ENCODE measurements around the gene EEF1AKMT2.

GRCh38 chr10:124827474-124827873 lies 35.8 kb upstream of the EEF1AKMT2 start:
- TF ChIP-seq CTCF (conservative IDR thresholded peaks at IDR 0.05 in 1 of 2, IDR thresholded peaks at IDR 0.05 in 1 of 2; ENCODE audit: low read depth in 1 of 2, low read length in 2 of 2) (peak; percentile 27 to 53), EZH2 (IDR thresholded peaks at IDR 0.05; ENCODE audit: low read length, missing control alignments) (no peak)

All from fibroblast of lung (primary cell).